MCF 10A (cell line): ENCODE measurements around the gene DNAJC17. TPM values are rescaled to one million over a fixed set of nuclear protein-coding genes. Genes with fewer than 3 reads are reported as not detected.

ENCODE experiments used
- BruUV-seq: library from RNA; stranded (reverse); fragments of 400-500 nt; replicated peaks from 2 replicates; lab custom pipeline; 2021; lab: Mats Ljungman, UMichigan
- CTCF ChIA-PET: fragments of 300-600 bp; sonication (Branson Sonifier 250); formaldehyde crosslinking; extraction: SDS; loops from one replicate; lab custom pipeline; 2021; ENCODE audit warnings: antibody characterized with exemption, inconsistent platforms; lab: Yijun Ruan, JAX
- POLR2A ChIA-PET: fragments of 300-600, 350-650 bp; sonication (Branson Sonifier 250); formaldehyde crosslinking; extraction: SDS; loops from one replicate; lab custom pipeline; 2020; ENCODE audit warnings: antibody characterized with exemption, inconsistent platforms; lab: Yijun Ruan, JAX
- DNase-seq: peaks from one replicate; pipeline ENCODE4 v3.0.0-alpha.2; 2018; ENCODE audit not compliant: unreplicated experiment
- H3K27ac Mint-ChIP-seq: one replicate; pipeline ENCODE4 v1.8.0; 2022; ENCODE audit warnings: mild to moderate bottlenecking, low read depth, mixed read lengths; ENCODE audit not compliant: unreplicated experiment
- H3K27me3 Mint-ChIP-seq: one replicate; pipeline ENCODE4 v1.8.0; 2022; ENCODE audit warnings: mixed read lengths; ENCODE audit not compliant: insufficient read depth, unreplicated experiment
- H3K36me3 Mint-ChIP-seq: one replicate; pipeline ENCODE4 v1.8.0; 2022; ENCODE audit warnings: mild to moderate bottlenecking, moderate library complexity, mixed read lengths; ENCODE audit not compliant: insufficient read depth, unreplicated experiment
- H3K4me1 Mint-ChIP-seq: one replicate; pipeline ENCODE4 v1.8.0; 2022; ENCODE audit warnings: mixed read lengths; ENCODE audit not compliant: insufficient read depth, unreplicated experiment
- H3K4me3 Mint-ChIP-seq: one replicate; pipeline ENCODE4 v1.8.0; 2022; ENCODE audit warnings: mild to moderate bottlenecking, moderate library complexity, mixed read lengths; ENCODE audit not compliant: unreplicated experiment
- H3K9me3 Mint-ChIP-seq: one replicate; pipeline ENCODE4 v1.8.0; 2022; ENCODE audit warnings: mixed read lengths; ENCODE audit not compliant: unreplicated experiment
- intact Hi-C: fragments of 100-400 bp; cut with micrococcal nuclease; formaldehyde crosslinking; loops from 2 replicates; pipeline ENCODE4 v1.14.1; 2022
- total RNA-seq: library from RNA; stranded (reverse); gene quantifications from 2 replicates; pipeline ENCODE4 v1.2.3, GENCODE V29; 2022
- TF ChIP-seq, protein P1 (sequence below): fragments of 200-600 bp; IDR thresholded peaks from one replicate; pipeline ENCODE4 v1.8.0; 2022; ENCODE audit warnings: antibody characterized with exemption, mild to moderate bottlenecking; ENCODE audit not compliant: unreplicated experiment

The DNAJC17 gene
- total RNA-seq, 1 experiment from 2014 or later = 55.1 TPM

DNA sequence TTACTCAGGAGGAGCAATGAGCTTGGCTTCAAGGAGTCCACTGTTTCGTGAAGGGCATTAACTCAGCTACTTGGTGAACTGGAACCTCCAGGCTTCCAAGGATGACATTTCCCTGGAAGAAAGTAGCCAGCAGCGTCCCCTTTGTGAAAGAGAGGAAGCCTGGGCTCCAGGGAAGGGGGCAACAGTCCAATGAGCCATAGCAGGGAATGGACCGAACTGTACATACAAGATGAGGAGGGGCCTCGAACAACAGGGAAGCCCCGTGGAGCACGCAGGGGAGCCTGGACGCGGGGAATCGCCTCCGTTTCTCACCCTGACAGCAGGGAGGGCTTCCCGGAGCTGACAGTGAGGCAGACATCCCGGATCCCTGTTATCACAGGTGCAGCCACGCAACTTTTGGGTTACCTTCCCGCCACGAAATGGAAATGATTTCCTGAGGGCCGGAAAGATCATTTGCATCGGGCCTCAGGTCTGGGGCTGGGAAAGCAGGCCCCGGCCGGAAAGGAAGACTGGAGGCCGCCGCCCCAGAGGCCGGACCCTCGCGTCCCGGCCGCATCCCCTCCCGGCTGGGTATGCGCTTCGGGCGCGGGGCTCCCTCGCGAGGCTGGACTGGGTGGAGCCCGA, 36.1 kb upstream of the DNAJC17 start:
- H3K27ac Mint-ChIP-seq = no peak overlapping the region
- POLR2A ChIA-PET = interaction anchor here (0.7 to 5.5 kb wide), 31 partner anchors 8 to 570 kb away, joined by 3 to 58 read pairs (median 6); partner anchors contain the start of genes C15orf62, CCDC32, DNAJC17 and GCHFR

DNA sequence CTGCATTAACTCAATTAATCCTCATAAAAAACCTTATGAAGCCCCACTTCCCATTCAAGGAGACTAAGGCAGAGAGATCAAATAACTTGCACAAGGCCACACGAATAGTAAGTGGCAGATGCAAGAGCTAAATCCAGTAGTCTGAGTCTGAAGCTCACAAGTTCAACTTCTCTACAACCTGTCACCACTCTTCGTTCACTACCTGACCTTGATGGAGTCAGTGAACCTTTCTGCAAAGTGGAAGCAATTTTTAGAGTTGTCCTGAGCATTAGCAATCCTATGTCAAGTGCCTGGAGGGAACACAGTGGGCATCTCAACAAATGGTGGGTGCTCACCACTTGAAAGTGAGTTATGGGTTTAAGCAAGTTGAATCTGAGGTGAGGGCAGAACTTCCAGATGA, 34.5 kb upstream of the DNAJC17 start:
- H3K4me1 Mint-ChIP-seq = peaks cover 17% of the 10 kb centered on the region
- H3K27ac Mint-ChIP-seq = no peak overlapping the region
- no peak for DNase-seq
- H3K9me3 Mint-ChIP-seq = no peaks in the 10 kb centered on the region
- no TSS peak for BruUV-seq
- intact Hi-C loops = no loop called here
- TF ChIP-seq, protein P1, sequence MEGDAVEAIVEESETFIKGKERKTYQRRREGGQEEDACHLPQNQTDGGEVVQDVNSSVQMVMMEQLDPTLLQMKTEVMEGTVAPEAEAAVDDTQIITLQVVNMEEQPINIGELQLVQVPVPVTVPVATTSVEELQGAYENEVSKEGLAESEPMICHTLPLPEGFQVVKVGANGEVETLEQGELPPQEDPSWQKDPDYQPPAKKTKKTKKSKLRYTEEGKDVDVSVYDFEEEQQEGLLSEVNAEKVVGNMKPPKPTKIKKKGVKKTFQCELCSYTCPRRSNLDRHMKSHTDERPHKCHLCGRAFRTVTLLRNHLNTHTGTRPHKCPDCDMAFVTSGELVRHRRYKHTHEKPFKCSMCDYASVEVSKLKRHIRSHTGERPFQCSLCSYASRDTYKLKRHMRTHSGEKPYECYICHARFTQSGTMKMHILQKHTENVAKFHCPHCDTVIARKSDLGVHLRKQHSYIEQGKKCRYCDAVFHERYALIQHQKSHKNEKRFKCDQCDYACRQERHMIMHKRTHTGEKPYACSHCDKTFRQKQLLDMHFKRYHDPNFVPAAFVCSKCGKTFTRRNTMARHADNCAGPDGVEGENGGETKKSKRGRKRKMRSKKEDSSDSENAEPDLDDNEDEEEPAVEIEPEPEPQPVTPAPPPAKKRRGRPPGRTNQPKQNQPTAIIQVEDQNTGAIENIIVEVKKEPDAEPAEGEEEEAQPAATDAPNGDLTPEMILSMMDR = no peak
- no peaks in the 10 kb centered on the region for H3K27me3 Mint-ChIP-seq
- H3K4me3 Mint-ChIP-seq = no peak overlapping the region
- ChIA-PET POLR2A (interaction anchor here (0.6 kb wide), 1 partner anchor 14 kb away, joined by 4 read pairs; no protein-coding TSS in a partner anchor), CTCF (interaction anchor here (2.1 kb wide), 1 partner anchor 16 kb away, joined by 6 read pairs; no protein-coding TSS in a partner anchor)
- peaks cover 10% of the 10 kb centered on the region for H3K36me3 Mint-ChIP-seq

More for the DNA sequence above, 36.1 kb upstream of the DNAJC17 start:
- BruUV-seq = no TSS peak
- Mint-ChIP-seq H3K4me3 (peak overlapping the region; percentile 96), H3K4me1 (peaks cover 29% of the 10 kb centered on the region), H3K27me3 (no peaks in the 10 kb centered on the region), H3K9me3 (no peaks in the 10 kb centered on the region), H3K36me3 (peaks cover 4% of the 10 kb centered on the region)
- TF ChIP-seq, protein P1 = no peak
- CTCF ChIA-PET = interaction anchor here (0.6 to 9.3 kb wide), 10 partner anchors 15 to 463 kb away, joined by 3 to 130 read pairs (median 4); no protein-coding TSS in a partner anchor
- intact Hi-C loops = no loop called here
- DNase-seq = no peak

DNA sequence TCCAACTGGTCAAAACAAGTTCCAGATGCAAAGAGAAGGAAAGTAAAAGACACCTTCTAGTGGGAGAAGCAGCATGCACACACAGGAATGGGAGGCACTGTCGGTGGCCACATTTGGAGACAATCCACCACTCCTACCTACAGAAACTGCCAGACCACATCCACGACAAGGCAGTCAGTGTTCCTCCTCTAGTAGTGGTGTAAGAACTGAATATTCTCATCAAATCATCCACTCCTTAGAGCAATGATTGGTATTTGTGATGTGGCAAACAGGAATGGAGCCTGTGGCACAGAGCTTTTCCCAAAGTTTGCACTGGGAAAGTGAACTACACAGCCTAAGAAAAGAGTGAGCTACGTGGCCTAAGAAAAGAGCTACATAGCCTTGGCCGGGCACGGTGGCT, 31.5 kb upstream of the DNAJC17 start:
- BruUV-seq = no TSS peak
- intact Hi-C loops = no loop called here
- peaks cover 8% of the 10 kb centered on the region for H3K4me1 Mint-ChIP-seq
- H3K36me3 Mint-ChIP-seq = peaks cover 6% of the 10 kb centered on the region
- H3K27me3 Mint-ChIP-seq = no peaks in the 10 kb centered on the region
- POLR2A ChIA-PET = no interaction called here
- no peak overlapping the region for H3K4me3 Mint-ChIP-seq
- CTCF ChIA-PET = interaction anchor here (0.7 to 2.0 kb wide), 3 partner anchors 19 to 56 kb away, joined by 3 to 11 read pairs (median 4); no protein-coding TSS in a partner anchor
- TF ChIP-seq, protein P1 = no peak
- DNase-seq = no peak
- no peaks in the 10 kb centered on the region for H3K9me3 Mint-ChIP-seq
- no peak overlapping the region for H3K27ac Mint-ChIP-seq

DNA sequence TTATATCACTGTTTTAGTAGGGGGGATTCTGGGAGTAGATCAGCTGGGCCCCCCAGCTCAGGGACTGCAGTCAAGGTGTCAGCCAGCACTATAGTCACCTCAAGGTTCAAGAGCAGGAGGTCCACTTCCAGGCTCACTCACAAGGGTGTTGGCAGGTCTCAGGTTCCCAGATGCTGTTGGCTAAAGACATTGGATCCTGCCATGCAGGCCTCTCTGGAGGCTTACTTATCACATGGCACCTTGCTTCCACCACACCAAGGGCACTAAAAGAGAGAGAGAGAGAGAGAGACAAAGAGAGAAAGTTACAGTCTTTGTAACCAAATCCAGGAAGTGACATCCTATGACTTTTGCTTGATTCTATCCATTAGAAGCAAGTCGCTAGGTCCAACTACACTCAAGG, 28.7 kb upstream of the DNAJC17 start:
- intact Hi-C loops = no loop called here
- peak overlapping the region; percentile 67 for H3K27ac Mint-ChIP-seq
- no peak for DNase-seq
- CTCF ChIA-PET = interaction anchor here (1.0 kb wide), 1 partner anchor 20 kb away, joined by 3 read pairs; no protein-coding TSS in a partner anchor
- no peaks in the 10 kb centered on the region for H3K27me3 Mint-ChIP-seq
- peaks cover 6% of the 10 kb centered on the region for H3K36me3 Mint-ChIP-seq
- H3K4me1 Mint-ChIP-seq = peaks cover 8% of the 10 kb centered on the region
- no peak overlapping the region for H3K4me3 Mint-ChIP-seq
- no peaks in the 10 kb centered on the region for H3K9me3 Mint-ChIP-seq
- no TSS peak for BruUV-seq
- TF ChIP-seq, protein P1 = no peak
- POLR2A ChIA-PET = interaction anchor here (0.8 to 2.2 kb wide), 7 partner anchors 8 to 66 kb away, joined by 3 to 12 read pairs (median 5); partner anchors contain the start of genes C15orf62, DNAJC17, SPINT1 and ZFYVE19
